WTC11 (cell line): ENCODE data around the gene TMEM69. TPM values are rescaled to one million over a fixed set of nuclear protein-coding genes. Genes with fewer than 3 reads are reported as not detected.
"Not testable (repeated sequence)": the region's sequence is repeated elsewhere in the genome, so short reads cannot be mapped to it uniquely, and the experiment has no call there.

Source experiments
- ATAC-seq: fragments of 200-7000 bp; cut with Tn5 transposase; 2 replicates; pipeline ENCODE4 v1.10.0; 2021; ENCODE audit warnings: mild to moderate bottlenecking, moderate library complexity
- CTCF ChIA-PET: fragments of 300-600 bp; sonication (Branson Sonifier 250); formaldehyde crosslinking; loops from one replicate; lab custom pipeline; 2021; ENCODE audit warnings: antibody characterized with exemption; lab: Charles Lee
- POLR2A ChIA-PET: fragments of 350-600 bp; sonication (Branson Sonifier 250); formaldehyde crosslinking; loops from one replicate; lab custom pipeline; 2021; ENCODE audit warnings: antibody characterized with exemption; lab: Charles Lee
- DNase-seq: peaks from one replicate; pipeline ENCODE4 v3.0.0; 2021; ENCODE audit warnings: low spot score
- H3K27ac Mint-ChIP-seq: 2 replicates; pipeline ENCODE4 v1.8.0; 2021; ENCODE audit warnings: mixed read lengths
- H3K27me3 Mint-ChIP-seq: 2 replicates; pipeline ENCODE4 v1.8.0; 2021; ENCODE audit warnings: low read depth, mild to moderate bottlenecking, moderate library complexity, mixed read lengths
- H3K36me3 Mint-ChIP-seq: 2 replicates; pipeline ENCODE4 v1.8.0; 2021; ENCODE audit warnings: mixed read lengths
- H3K4me1 Mint-ChIP-seq: 2 replicates; pipeline ENCODE4 v1.8.0; 2022; ENCODE audit warnings: mixed read lengths
- H3K4me3 Mint-ChIP-seq: 2 replicates; pipeline ENCODE4 v1.8.0; 2021; ENCODE audit warnings: mild to moderate bottlenecking, moderate library complexity, mixed read lengths
- H3K9me3 Mint-ChIP-seq: 2 replicates; pipeline ENCODE4 v1.8.0; 2021; ENCODE audit warnings: mixed read lengths
- ARID4B ChIP-seq: sonication (generic); formaldehyde crosslinking; IDR thresholded peaks from 2 replicates; pipeline ENCODE4 v1.8.0; 2023; ENCODE audit warnings: missing genetic modification reagents, mild to moderate bottlenecking, borderline replicate concordance
- CREM ChIP-seq: sonication (generic); formaldehyde crosslinking; IDR thresholded peaks from 2 replicates; pipeline ENCODE4 v1.8.1; 2022; ENCODE audit warnings: mild to moderate bottlenecking, missing genetic modification reagents, moderate library complexity
- ETV6 ChIP-seq: sonication (generic); formaldehyde crosslinking; IDR thresholded peaks from 2 replicates; pipeline ENCODE4 v1.8.1; 2022; ENCODE audit warnings: mild to moderate bottlenecking, missing genetic modification reagents
- FOXK1 ChIP-seq: sonication (generic); formaldehyde crosslinking; IDR thresholded peaks from 2 replicates; pipeline ENCODE4 v1.8.0; 2022; ENCODE audit warnings: mild to moderate bottlenecking, moderate library complexity, missing genetic modification reagents
- GABPB1 ChIP-seq: sonication (generic); formaldehyde crosslinking; IDR thresholded peaks from 2 replicates; pipeline ENCODE4 v1.8.1; 2023; ENCODE audit warnings: mild to moderate bottlenecking, missing genetic modification reagents
- SP1 ChIP-seq: sonication (generic); formaldehyde crosslinking; conservative IDR thresholded peaks from 2 replicates; pipeline ENCODE4 v1.8.1; 2022; ENCODE audit warnings: missing genetic modification reagents
- TP53 ChIP-seq: sonication (generic); formaldehyde crosslinking; IDR thresholded peaks from 2 replicates; pipeline ENCODE4 v1.8.1; 2023; ENCODE audit warnings: mild to moderate bottlenecking, missing genetic modification reagents
- ZNF232 ChIP-seq: sonication (generic); formaldehyde crosslinking; IDR thresholded peaks from 2 replicates; pipeline ENCODE4 v1.8.0; 2022; ENCODE audit warnings: mild to moderate bottlenecking, missing genetic modification reagents
- ZNF263 ChIP-seq: sonication (generic); formaldehyde crosslinking; IDR thresholded peaks from 2 replicates; pipeline ENCODE4 v1.8.1; 2022; ENCODE audit warnings: low read depth, mild to moderate bottlenecking, moderate library complexity, missing genetic modification reagents
- total RNA-seq: library from RNA; stranded (reverse); gene quantifications from 3 replicates; pipeline ENCODE4 v1.2.3, GENCODE V29; 2021
- TF ChIP-seq, protein P1 (sequence below): sonication (generic); formaldehyde crosslinking; IDR thresholded peaks from 2 replicates; pipeline ENCODE4 v1.8.1; 2022; ENCODE audit warnings: mild to moderate bottlenecking, moderate library complexity, missing genetic modification reagents
- TF ChIP-seq, protein P2 (sequence below): sonication (generic); formaldehyde crosslinking; IDR thresholded peaks from 2 replicates; pipeline ENCODE4 v1.8.0; 2022; ENCODE audit warnings: mild to moderate bottlenecking, missing genetic modification reagents
- TF ChIP-seq, protein P3 (sequence below): sonication (generic); formaldehyde crosslinking; IDR thresholded peaks from 2 replicates; pipeline ENCODE4 v1.8.0; 2022; ENCODE audit warnings: mild to moderate bottlenecking, missing genetic modification reagents
- TF ChIP-seq, protein P4 (sequence below): sonication (generic); formaldehyde crosslinking; IDR thresholded peaks from 2 replicates; pipeline ENCODE4 v1.8.1; 2023; ENCODE audit warnings: mild to moderate bottlenecking, missing genetic modification reagents

The TMEM69 gene
- total RNA-seq, 1 experiment from 2014 or later, result 44.9 TPM

GRCh38 chr1:45687014-45687753 lies 797 bp upstream of the TMEM69 start:
- 0 out of 2 replicates have a peak, but pooled peaks have one; percentile 1 for TF ChIP-seq ARID4B
- TF ChIP-seq, protein P1, sequence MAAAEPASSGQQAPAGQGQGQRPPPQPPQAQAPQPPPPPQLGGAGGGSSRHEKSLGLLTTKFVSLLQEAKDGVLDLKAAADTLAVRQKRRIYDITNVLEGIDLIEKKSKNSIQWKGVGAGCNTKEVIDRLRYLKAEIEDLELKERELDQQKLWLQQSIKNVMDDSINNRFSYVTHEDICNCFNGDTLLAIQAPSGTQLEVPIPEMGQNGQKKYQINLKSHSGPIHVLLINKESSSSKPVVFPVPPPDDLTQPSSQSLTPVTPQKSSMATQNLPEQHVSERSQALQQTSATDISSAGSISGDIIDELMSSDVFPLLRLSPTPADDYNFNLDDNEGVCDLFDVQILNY (CRISPR knock-in tag), result 0 out of 2 replicates have a peak, but pooled peaks have one; percentile 33
- peak; percentile 89 for TF ChIP-seq SP1 (CRISPR knock-in tag)
- 0 out of 2 replicates have a peak, but pooled peaks have one; percentile 25 for TF ChIP-seq GABPB1 (CRISPR knock-in tag)
- TF ChIP-seq CREM (CRISPR knock-in tag), result peak; percentile 86
- TF ChIP-seq, protein P2, sequence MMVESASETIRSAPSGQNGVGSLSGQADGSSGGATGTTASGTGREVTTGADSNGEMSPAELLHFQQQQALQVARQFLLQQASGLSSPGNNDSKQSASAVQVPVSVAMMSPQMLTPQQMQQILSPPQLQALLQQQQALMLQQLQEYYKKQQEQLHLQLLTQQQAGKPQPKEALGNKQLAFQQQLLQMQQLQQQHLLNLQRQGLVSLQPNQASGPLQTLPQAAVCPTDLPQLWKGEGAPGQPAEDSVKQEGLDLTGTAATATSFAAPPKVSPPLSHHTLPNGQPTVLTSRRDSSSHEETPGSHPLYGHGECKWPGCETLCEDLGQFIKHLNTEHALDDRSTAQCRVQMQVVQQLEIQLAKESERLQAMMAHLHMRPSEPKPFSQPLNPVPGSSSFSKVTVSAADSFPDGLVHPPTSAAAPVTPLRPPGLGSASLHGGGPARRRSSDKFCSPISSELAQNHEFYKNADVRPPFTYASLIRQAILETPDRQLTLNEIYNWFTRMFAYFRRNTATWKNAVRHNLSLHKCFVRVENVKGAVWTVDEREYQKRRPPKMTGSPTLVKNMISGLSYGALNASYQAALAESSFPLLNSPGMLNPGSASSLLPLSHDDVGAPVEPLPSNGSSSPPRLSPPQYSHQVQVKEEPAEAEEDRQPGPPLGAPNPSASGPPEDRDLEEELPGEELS, result peak; percentile 74; the same call in 1 of the 2 replicates
- TF ChIP-seq ZNF232, result no peak
- TF ChIP-seq ETV6 (CRISPR knock-in tag), result peak; percentile 60
- TF ChIP-seq, protein P3, sequence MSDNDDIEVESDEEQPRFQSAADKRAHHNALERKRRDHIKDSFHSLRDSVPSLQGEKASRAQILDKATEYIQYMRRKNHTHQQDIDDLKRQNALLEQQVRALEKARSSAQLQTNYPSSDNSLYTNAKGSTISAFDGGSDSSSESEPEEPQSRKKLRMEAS (CRISPR knock-in tag), result peak; percentile 29; the same call in 1 of the 2 replicates
- no peak for TF ChIP-seq TP53 (CRISPR knock-in tag)
- no peak for TF ChIP-seq ZNF263
- 0 out of 2 replicates have a peak, but pooled peaks have one; percentile 68 for TF ChIP-seq FOXK1
- TF ChIP-seq, protein P4, sequence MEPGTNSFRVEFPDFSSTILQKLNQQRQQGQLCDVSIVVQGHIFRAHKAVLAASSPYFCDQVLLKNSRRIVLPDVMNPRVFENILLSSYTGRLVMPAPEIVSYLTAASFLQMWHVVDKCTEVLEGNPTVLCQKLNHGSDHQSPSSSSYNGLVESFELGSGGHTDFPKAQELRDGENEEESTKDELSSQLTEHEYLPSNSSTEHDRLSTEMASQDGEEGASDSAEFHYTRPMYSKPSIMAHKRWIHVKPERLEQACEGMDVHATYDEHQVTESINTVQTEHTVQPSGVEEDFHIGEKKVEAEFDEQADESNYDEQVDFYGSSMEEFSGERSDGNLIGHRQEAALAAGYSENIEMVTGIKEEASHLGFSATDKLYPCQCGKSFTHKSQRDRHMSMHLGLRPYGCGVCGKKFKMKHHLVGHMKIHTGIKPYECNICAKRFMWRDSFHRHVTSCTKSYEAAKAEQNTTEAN (CRISPR knock-in tag), result 0 out of 2 replicates have a peak, but pooled peaks have one; percentile 22
- TF ChIP-seq, all 79 proteins: peak for 10
- DNase-seq, result peak; percentile 96
- H3K4me3 Mint-ChIP-seq, result peak overlapping the region; percentile 98
- ATAC-seq, result peak; percentile 84
- POLR2A ChIA-PET, result interaction anchor here (0.6 to 2.3 kb wide), 5 partner anchors 11 to 222 kb away, joined by 3 to 14 read pairs (median 7); partner anchors contain the start of genes MAST2 and NASP
- peaks cover 12% of the 10 kb centered on the region for H3K36me3 Mint-ChIP-seq
- CTCF ChIA-PET, result interaction anchor here (1.1 to 1.2 kb wide), 2 partner anchors 194 to 244 kb away, joined by 3 to 6 read pairs; no protein-coding TSS in a partner anchor
- H3K4me1 Mint-ChIP-seq, result peaks cover 23% of the 10 kb centered on the region
- H3K27me3 Mint-ChIP-seq, result no peaks in the 10 kb centered on the region; the same call in 1 of the 2 replicates
- H3K27ac Mint-ChIP-seq, result peak overlapping the region; percentile 99
- no peaks in the 10 kb centered on the region for H3K9me3 Mint-ChIP-seq

DNA sequence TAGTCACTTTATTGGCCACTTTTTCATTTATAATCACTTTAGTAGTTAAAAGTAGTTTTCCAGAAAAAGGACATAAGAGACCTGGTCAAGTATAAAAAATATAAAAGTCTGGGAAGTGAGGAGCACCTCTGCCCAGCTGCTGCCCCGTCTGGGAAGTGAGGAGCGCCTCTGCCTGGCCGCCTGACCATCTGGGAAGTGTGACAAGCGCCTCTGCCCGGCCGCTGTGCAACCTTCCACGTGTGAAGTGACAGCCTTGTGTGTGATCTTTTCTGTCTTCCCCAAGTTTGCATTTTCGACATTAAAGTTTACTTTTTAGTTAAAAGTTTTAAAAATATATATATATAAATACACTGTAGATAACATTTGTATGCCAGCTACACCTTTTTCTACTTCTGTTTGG lies 5.8 kb downstream of the TMEM69 start:
- H3K27ac Mint-ChIP-seq, CTCF ChIA-PET, DNase-seq, H3K9me3 Mint-ChIP-seq, H3K27me3 Mint-ChIP-seq, POLR2A ChIA-PET, H3K4me1 Mint-ChIP-seq, H3K4me3 Mint-ChIP-seq, ATAC-seq: not testable (repeated sequence)
- peaks cover 24% of the 10 kb centered on the region for H3K36me3 Mint-ChIP-seq
